Lower leg skin (tissue), 3 donors: ENCODE data around the gene PIM2.

Experiments used
- POLR2A ChIP-seq, 2 donors: fragments of 450-650 bp; IDR thresholded peaks; one replicate each; pipeline ENCODE4 v1.6.1; 2016 to 2017; ENCODE audit warnings: antibody characterized with exemption in 2 of 2, mild to moderate bottlenecking in 1 of 2, moderate library complexity in 1 of 2
- TF ChIP-seq, protein P1 (sequence below), 3 donors: fragments of 450-650 bp; IDR thresholded peaks; one replicate each; pipeline ENCODE4 v1.5.1; 2016; ENCODE audit warnings: antibody characterized with exemption in 3 of 3, mild to moderate bottlenecking in 3 of 3, moderate library complexity in 2 of 3

DNA sequence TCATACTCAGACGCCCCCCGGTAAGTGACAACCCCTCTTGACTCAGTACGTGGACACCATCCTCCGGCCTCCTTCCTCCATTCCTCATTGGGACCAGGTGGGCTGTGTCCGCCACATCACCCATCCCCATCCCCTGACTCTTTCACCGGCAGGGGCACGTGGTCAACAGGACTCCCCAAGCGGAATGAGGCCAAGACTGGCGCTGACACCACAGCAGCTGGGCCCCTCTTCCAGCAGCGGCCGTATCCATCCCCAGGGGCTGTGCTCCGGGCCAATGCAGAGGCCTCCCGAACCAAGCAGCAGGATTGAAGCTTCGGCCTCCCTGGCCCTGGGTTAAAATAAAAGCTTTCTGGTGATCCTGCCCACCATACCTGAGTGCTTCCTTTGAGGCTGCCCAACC is 16.0 kb downstream of the PIM2 start:
- TF ChIP-seq, protein P1, sequence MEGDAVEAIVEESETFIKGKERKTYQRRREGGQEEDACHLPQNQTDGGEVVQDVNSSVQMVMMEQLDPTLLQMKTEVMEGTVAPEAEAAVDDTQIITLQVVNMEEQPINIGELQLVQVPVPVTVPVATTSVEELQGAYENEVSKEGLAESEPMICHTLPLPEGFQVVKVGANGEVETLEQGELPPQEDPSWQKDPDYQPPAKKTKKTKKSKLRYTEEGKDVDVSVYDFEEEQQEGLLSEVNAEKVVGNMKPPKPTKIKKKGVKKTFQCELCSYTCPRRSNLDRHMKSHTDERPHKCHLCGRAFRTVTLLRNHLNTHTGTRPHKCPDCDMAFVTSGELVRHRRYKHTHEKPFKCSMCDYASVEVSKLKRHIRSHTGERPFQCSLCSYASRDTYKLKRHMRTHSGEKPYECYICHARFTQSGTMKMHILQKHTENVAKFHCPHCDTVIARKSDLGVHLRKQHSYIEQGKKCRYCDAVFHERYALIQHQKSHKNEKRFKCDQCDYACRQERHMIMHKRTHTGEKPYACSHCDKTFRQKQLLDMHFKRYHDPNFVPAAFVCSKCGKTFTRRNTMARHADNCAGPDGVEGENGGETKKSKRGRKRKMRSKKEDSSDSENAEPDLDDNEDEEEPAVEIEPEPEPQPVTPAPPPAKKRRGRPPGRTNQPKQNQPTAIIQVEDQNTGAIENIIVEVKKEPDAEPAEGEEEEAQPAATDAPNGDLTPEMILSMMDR (IDR thresholded peaks at IDR 0.05) = no peak
- no peak for TF ChIP-seq POLR2A (IDR thresholded peaks at IDR 0.05)
